ENCODE data around the gene HES4.
"Not testable (repeated sequence)": the region's sequence is repeated elsewhere in the genome, so short reads cannot be mapped to it uniquely, and the experiment has no call there.

The HES4 gene

GRCh38 chr1:976791-977190, 23.1 kb downstream of the HES4 start:
- not testable (repeated sequence) for DNase-seq

- no peak for DNase-seq
Measured at GRCh38 chr1:975896-976683, 23.8 kb downstream of the HES4 start.

DNA sequence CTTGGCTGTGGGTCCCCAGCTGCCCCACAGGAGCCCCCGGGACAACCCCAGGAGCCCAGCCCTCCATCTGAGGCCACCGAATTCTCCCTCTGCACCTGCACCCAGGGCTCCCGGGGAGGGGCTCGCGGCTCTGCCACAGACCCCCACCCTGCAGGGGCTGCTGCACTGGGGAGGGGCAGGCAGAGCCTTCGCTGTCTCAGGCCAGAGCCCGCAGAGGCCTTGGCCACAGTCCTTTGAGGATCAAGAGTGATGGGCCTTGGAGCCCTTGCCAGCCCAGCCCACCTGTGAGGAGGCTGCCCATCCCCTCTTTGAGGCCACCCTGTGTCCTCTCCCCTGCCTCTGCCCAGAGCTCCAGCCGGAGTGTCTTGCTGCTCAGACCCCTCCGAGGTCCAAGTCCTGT, 24.5 kb downstream of the HES4 start:
- no peak for DNase-seq

DNA sequence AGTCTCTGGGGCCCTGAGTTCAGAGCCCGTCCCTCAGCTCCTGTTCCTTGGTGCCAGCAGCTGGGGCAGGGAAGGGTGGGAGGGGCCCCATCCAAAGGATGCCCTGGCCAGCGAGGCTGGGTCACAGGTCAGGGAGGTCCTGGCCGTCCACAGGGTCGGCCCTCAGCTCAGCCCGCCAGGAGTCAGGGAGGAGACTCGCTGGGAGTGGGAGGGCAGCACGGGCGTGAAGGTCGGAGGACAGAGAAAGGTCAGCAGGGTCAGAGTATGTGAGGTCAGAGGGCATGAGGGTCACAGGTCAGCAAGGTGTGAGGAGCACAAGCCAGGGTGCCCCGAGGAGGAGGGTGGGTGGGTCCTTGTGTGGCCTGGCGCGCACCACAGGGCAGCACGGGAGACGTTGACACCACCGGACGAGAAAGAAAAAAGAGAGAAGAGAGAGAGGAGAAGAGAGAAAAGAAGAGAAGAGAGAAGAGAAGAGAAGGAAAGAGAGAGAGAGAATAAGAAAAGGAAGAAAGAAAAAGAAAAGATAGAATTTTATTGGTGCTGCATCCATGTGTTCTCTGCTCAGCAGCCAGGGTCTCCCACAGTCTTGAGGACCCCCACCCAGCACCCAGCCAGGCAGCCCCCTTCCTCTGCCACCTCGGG, 25.1 kb downstream of the HES4 start:
- no peak for DNase-seq

- DNase-seq, result no peak
Measured at GRCh38 chr1:974293-974640, 25.6 kb downstream of the HES4 start.

DNA sequence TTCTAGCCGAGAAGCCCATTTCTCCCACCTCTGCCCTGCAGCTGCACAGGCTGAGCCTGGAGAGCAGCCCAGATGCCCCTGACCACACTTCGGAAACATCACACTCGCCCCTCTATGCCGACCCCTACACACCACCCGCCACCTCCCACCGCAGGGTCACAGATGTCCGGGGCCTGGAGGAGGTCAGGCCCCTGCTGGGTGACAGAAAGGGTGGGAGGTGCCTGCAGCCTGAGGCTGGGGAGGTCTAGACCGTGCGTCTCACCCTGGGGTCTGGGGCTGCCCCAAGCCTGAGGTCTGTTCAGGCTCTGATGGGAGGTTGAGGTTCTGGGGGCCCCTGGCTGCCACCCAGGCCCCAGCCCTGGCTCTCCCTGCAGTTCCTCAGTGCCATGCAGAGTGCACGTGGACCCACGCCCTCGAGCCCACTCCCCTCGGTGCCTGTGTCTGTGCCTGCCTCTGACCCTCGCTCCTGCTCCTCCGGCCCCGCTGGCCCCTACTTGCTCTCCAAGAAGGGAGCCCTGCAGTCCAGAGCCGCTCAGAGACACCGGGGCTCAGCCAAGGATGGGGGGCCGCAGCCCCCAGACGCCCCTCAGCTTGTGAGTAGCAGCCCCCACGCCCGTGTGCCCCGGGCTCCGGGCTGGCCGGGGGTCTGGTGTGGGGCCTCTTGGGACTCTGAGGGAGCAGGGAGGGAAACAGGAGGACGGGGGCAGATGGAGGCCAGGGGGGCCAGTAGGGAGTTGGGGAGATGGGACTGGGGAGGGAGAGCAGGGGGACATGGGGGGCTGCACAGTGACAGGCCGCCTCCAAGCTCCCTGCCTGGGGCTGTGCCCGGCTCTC, 26.2 kb downstream of the HES4 start:
- DNase-seq, result no peak

DNA sequence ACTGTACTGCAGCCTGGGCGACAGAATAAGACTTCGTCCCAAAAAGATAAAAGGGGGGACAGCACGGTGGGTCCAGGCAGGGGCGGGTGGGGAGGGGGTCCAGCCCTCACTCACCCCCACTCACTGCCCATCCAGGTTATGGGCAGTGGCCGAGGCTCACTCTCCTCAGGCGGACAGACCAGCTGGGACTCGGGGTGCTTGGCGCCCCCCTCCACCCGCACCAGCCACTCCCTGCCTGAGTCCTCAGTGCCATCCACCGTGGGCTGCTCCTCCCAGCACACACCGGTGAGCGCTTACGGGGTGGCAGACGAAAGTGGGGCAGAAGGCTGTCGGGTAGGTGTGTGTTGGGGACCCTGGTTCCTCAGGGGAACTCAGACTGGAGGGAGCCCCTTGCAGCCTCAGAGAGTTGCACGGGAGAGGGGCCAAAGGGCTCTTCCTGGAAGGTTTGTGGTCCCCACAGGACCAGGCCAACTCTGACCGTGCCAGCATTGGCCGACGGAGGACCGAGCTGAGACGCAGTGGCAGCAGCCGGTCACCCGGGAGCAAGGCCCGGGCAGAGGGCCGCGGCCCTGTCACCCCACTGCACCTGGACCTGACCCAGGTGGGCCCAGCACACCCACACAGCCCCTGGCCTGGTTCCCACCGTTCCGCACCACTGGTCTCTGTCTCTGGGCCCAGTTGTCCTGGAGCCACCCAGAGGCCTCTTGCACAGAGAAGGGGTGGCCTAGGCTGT, 27.0 kb downstream of the HES4 start:
- no peak for DNase-seq

DNA sequence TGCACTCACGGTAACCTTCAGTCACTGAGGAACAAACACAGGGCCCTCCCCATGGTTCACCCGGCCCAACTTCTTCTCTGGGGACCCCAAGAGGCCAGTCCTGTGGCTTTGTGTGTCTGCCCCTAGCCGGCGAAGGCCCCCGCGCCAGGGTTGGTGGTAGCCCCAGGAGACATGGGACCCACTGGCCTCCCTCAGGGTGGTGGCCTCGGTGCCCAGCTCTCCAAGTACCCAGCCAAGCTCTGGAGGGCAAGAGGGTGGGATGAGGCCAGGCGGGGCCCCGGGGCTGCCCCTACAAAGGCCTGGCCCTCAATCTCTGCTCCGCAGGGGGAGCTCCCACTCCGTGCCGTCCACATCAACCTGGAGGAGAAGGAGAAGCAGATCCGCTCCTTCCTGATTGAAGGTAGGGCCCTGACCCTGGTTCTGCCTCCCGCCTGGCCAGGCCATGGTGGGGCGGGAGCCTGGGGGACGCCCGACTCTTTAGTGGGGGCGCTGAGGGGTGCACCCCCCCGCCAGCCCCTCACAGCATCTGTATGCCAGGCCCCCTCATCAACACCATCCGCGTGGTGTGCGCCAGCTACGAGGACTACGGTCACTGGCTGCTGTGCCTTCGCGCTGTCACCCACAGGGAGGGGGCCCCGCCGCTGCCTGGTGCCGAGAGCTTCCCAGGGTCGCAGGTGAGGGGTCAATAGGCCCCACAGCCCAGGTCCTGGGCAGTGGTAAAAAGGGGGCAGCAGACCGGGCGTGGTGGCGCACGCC, 28.0 kb downstream of the HES4 start:
- DNase-seq, result no peak

DNA sequence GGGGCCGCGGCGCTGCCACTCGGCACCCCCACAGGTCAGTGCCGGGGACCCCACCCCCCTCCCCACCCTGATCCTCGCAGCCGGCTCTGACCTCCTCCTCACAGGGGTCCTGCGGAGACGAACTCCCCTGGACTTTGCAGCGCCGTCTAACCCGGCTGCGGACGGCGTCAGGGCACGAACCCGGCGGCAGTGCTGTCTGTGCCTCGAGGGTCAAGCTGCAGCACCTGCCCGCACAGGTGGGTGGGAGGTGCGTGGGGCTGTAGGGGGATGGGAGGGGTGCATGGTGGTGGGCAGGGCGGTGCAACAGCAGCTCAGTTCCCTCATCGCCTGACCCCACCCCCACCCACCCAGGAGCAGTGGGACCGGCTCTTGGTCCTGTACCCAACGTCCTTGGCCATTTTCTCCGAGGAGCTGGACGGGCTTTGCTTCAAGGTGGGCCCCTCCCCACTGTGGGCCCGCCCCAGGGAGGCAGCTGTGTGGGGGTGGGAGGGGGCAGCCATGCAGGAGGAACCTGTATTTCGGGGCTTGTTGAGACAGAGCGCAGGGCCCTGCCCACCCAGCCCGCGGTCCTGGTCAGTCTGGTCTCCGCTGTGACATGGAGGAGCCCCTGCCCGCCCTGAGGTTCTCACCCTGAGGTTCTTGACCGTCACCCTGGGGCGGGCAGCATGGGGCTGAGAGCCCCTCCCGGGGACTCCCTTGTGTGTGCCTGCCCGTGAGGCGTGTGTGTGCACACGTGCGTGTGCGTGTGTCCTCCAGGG, 28.7 kb downstream of the HES4 start:
- no peak for DNase-seq

DNA sequence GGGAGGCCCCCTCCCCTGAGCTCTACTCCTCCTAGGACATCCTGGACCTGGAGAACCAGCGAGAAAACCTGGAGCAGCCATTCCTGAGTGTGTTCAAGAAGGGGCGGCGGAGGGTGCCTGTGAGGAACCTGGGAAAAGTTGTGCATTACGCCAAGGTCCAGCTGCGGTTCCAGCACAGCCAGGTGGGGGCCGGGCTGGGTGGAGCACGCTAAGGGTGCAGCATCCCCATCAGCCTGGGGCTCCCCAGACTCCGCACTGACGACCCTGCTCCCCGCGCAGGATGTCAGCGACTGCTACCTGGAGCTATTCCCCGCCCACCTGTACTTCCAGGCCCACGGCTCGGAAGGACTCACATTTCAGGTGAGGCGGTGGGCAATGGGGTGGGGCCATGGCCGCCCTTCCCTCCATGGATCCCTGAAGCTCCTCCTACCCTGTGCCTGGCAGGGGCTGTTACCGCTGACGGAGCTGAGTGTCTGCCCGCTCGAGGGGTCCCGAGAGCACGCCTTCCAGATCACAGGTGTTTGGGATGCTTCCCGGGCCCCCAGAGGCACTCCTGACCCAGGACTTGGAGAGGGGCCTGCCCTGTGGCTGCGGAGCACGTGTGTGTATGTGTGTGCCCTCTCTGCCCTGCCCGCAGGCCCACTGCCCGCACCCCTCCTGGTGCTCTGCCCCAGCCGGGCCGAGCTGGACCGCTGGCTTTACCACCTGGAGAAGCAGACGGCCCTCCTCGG, 29.5 kb downstream of the HES4 start:
- no peak for DNase-seq

- no peak for DNase-seq
Measured at GRCh38 chr1:969260-969855, 30.5 kb downstream of the HES4 start.

DNA sequence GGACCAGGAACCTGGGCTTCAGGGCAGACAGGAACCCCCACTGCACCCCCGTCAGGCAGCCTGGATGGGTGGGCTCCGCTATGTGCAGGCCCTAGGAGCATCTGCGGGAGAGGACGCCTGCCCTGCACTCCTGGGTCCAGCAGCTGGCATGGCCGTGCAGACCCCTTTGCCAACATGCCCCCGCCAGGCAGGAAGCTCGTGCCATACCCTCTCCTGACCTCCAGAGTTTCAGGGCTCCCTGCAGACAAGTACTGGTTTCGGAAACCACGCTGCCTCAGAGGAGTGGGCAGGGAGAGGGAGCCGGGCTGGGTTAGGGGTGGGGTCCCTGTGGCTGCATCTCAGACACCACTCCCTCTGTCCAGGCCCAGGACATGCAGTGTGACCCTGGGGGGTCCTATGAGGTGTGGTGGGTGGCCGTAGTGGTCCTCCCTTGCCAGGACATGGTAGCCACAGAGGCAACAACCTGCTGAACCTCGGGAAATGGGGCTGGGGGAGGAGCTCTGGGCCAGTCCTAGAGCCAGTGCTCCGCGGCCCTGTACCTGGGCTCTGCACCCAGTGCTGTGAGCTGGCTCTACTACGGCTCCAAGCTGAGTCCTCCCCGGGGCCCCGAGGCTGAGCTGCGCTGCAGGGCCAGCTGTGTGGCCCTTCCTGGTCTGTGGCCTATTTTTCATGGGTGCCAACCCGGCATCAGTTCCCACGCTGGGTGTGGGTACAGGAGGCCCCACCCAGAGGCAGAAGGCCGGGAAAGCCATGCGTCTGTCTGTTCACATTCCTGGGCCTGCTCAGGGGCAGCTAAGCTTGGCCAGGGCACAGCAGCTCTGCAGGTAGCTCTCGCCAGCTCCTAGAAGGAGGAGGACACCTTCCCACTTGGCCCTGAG, 32.2 kb downstream of the HES4 start:
- no peak for DNase-seq

- no peak for DNase-seq
Measured at GRCh38 chr1:966704-967300, 33.1 kb downstream of the HES4 start.

- DNase-seq, result no peak
Measured at GRCh38 chr1:966135-966703, 33.7 kb downstream of the HES4 start, which contains the start of gene PLEKHN1. PLEKHN1 (plus strand) TSS chr1:966482; CDS start chr1:966532, 50 bp downstream.

GRCh38 chr1:965526-966134, 34.3 kb downstream of the HES4 start:
- no peak for DNase-seq

GRCh38 chr1:964691-965525, 35.0 kb downstream of the HES4 start:
- no peak for DNase-seq
